GM06990 (cell line): Measurements from ENCODE around the gene RAB44.

Experiments used
- DNase-seq: peaks from one replicate; pipeline ENCODE4 v3.0.0-alpha.2; 2011; ENCODE audit not compliant: insufficient read length; ENCODE audit errors: extremely low read depth
- H3K27me3 ChIP-seq: replicated peaks from 2 replicates; pipeline ENCODE4 v1.6.0; 2011; ENCODE audit warnings: low read length; ENCODE audit not compliant: control insufficient read depth, insufficient read depth
- H3K36me3 ChIP-seq: 2 replicates; pipeline ENCODE4 v1.5.1; 2011; ENCODE audit warnings: low read length; ENCODE audit not compliant: control insufficient read depth, insufficient read depth
- H3K4me3 ChIP-seq: replicated peaks from 2 replicates; pipeline ENCODE4 v1.5.1; 2011; ENCODE audit warnings: low read depth, mild to moderate bottlenecking, control low read depth, low read length
- CTCF ChIP-seq: IDR thresholded peaks from 2 replicates; pipeline ENCODE4 v1.5.1; 2011; ENCODE audit warnings: low read length, control low read depth, mild to moderate bottlenecking, inconsistent platforms; ENCODE audit not compliant: insufficient read depth, poor library complexity, severe bottlenecking

The RAB44 gene

DNA sequence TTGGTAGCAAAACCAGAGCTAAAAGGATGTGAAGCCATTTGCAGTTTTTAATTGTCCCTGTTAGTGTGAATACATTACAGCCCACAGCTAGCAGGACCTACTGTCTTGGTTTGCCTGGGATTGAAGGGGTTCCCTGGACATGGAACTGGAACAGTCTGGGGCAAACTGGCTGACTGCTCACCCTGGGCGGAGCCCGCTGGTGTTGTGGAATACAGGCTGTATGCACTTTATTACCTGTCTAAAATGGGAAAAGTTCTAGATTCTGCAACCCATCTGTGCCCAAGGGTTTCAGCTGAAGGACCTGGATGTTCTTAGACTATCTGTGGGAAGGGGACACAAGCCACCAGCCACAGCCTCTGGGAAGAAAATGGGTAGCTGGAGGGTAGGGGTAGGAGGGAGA is 31.3 kb upstream of the RAB44 start:
- no peak for DNase-seq
- Histone ChIP-seq H3K4me3 (no peak overlapping the region), H3K36me3 (no peaks in the 10 kb centered on the region), H3K27me3 (no peaks in the 10 kb centered on the region)
- TF ChIP-seq CTCF = no peak

GRCh38 chr6:36666826-36667591 is 30.6 kb upstream of the RAB44 start:
- Histone ChIP-seq H3K4me3 (peak overlapping the region; percentile 22; the same call in 1 of the 2 replicates), H3K27me3 (no peaks in the 10 kb centered on the region), H3K36me3 (no peaks in the 10 kb centered on the region)
- peak; percentile 89 for DNase-seq
- no peak for TF ChIP-seq CTCF

GRCh38 chr6:36668591-36668990 is 29.0 kb upstream of the RAB44 start:
- Histone ChIP-seq H3K27me3 (no peaks in the 10 kb centered on the region), H3K36me3 (no peaks in the 10 kb centered on the region), H3K4me3 (no peak overlapping the region)
- TF ChIP-seq CTCF = no peak
- DNase-seq = no peak

GRCh38 chr6:36669002-36669401 is 28.6 kb upstream of the RAB44 start:
- H3K4me3 ChIP-seq = no peak overlapping the region
- H3K27me3 ChIP-seq = no peaks in the 10 kb centered on the region
- no peak for DNase-seq
- TF ChIP-seq CTCF = no peak
- H3K36me3 ChIP-seq = no peaks in the 10 kb centered on the region

DNA sequence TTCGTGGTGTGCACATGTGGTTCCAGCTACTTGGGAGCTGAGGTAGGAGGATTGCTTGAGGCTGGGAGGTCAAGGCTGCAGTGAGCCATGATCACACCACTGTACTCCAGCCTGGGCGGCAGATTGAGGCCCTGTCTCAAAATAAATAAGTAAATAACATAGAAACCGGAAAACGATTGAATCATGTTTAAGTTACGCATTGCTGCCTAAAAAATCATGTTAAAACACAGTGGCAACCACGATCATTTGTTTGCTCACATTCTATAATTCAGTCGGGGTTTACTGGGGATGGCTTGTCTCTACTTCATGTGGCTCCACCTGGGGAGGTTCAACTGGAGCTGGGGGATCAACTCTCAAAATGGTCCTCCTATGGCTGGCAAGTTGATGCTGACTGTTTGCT is 27.4 kb upstream of the RAB44 start:
- H3K27me3 ChIP-seq = no peaks in the 10 kb centered on the region
- TF ChIP-seq CTCF = no peak
- no peak overlapping the region for H3K4me3 ChIP-seq
- DNase-seq = no peak
- H3K36me3 ChIP-seq = no peaks in the 10 kb centered on the region
